BLaER1 treated with 17β-estradiol and CSF1 and Interleukin-3, amounts not matched to agents 10 nM and 100 nM (cell line): ENCODE measurements around the gene HOXB6.

Experiments
- H3K27ac ChIP-seq, 11 experiments: shearing (Covaris generic); formaldehyde crosslinking; 2 replicates each; pipeline ENCODE4 v1.8.1; 2022
- H3K27me3 ChIP-seq, 11 experiments: shearing (Covaris generic); formaldehyde crosslinking; 2 replicates each; pipeline ENCODE4 v1.8.1; 2022
- H3K36me3 ChIP-seq, 11 experiments: shearing (Covaris generic); formaldehyde crosslinking; 2 replicates each; pipeline ENCODE4 v1.8.1; 2022
- H3K4me1 ChIP-seq, 10 experiments: shearing (Covaris generic); formaldehyde crosslinking; 2 replicates each; pipeline ENCODE4 v1.8.1; 2022
- H3K4me2 ChIP-seq, 11 experiments: shearing (Covaris generic); formaldehyde crosslinking; 2 replicates each; pipeline ENCODE4 v1.8.1; 2022
- H3K4me3 ChIP-seq, 10 experiments: shearing (Covaris generic); formaldehyde crosslinking; 2 replicates each; pipeline ENCODE4 v1.8.1; 2022
- H3K9ac ChIP-seq, 11 experiments: shearing (Covaris generic); formaldehyde crosslinking; 2 replicates each; pipeline ENCODE4 v1.8.1; 2022
- H3K9me3 ChIP-seq, 11 experiments: shearing (Covaris generic); formaldehyde crosslinking; replicated peaks in 1 of 11; 2 replicates each; pipeline ENCODE4 v1.8.1; 2022
- H4K20me1 ChIP-seq, 11 experiments: shearing (Covaris generic); formaldehyde crosslinking; 2 replicates each; pipeline ENCODE4 v1.8.1; 2022
- Cebpa-rat ChIP-seq, 11 experiments: shearing (Covaris generic); IDR thresholded peaks; 2 replicates each; pipeline ENCODE4 v1.8.1; 2022

HOXB6 gene

GRCh38 chr17:48565022-48565554, 39.7 kb downstream of the HOXB6 start:
- H3K36me3 ChIP-seq: no peaks in the 10 kb centered on the region
- TF ChIP-seq Cebpa-rat (IDR thresholded peaks at IDR 0.05): no peak
- no peaks in the 10 kb centered on the region for H3K4me1 ChIP-seq
- no peak overlapping the region for H3K4me3 ChIP-seq
- H3K27me3 ChIP-seq: peaks cover 97 to 100% (median 100%) of the 10 kb centered on the region in 11 experiments
- H3K9me3 ChIP-seq: no peaks in the 10 kb centered on the region
- peaks cover 0 to 66% (median 24%) of the 10 kb centered on the region in 11 experiments; a peak in 13 of 22 replicates for H4K20me1 ChIP-seq
- H3K27ac ChIP-seq: no peak overlapping the region
- no peak overlapping the region for H3K4me2 ChIP-seq
- no peak overlapping the region for H3K9ac ChIP-seq

- H3K27ac ChIP-seq: no peak overlapping the region
- H3K36me3 ChIP-seq: no peaks in the 10 kb centered on the region
- peaks cover 97 to 100% (median 100%) of the 10 kb centered on the region in 11 experiments for H3K27me3 ChIP-seq
- no peak for TF ChIP-seq Cebpa-rat (IDR thresholded peaks at IDR 0.05)
- H3K9ac ChIP-seq: no peak overlapping the region
- H3K4me3 ChIP-seq: no peak overlapping the region
- peaks cover 0 to 69% (median 26%) of the 10 kb centered on the region in 11 experiments; a peak in 12 of 22 replicates for H4K20me1 ChIP-seq
- H3K4me1 ChIP-seq: no peaks in the 10 kb centered on the region
- H3K9me3 ChIP-seq: no peaks in the 10 kb centered on the region
- no peak overlapping the region for H3K4me2 ChIP-seq
These were observed 40.4 kb downstream of the HOXB6 start for GRCh38 chr17:48564188-48565021.

DNA sequence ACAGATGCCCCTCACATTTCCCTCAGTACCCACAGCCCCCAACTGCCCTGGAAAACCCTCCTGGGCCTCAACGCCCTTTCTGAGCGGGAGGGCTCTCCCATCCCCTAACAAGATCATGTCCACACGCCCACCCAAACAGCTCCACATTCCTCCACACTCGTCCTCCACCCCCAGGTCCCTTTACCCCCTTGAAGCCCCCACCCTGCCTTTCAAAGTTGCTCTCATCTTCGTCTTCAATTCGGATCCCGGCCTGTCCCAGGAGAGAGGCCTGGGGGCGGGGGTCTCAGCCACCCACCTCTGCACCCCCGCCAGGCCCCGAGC, 41.0 kb downstream of the HOXB6 start:
- H3K4me1 ChIP-seq: no peaks in the 10 kb centered on the region

GRCh38 chr17:48563385-48563838, 41.4 kb downstream of the HOXB6 start:
- H3K4me1 ChIP-seq: no peaks in the 10 kb centered on the region
- H3K4me2 ChIP-seq: no peak overlapping the region
- H3K9me3 ChIP-seq: no peaks in the 10 kb centered on the region
- H3K27ac ChIP-seq: no peak overlapping the region
- peaks cover 0 to 69% (median 26%) of the 10 kb centered on the region in 11 experiments; a peak in 13 of 22 replicates for H4K20me1 ChIP-seq
- no peak for TF ChIP-seq Cebpa-rat (IDR thresholded peaks at IDR 0.05)
- no peak overlapping the region for H3K4me3 ChIP-seq
- H3K27me3 ChIP-seq: peaks cover 97 to 100% (median 100%) of the 10 kb centered on the region in 11 experiments
- no peaks in the 10 kb centered on the region for H3K36me3 ChIP-seq
- no peak overlapping the region for H3K9ac ChIP-seq

More for the DNA sequence above, 41.0 kb downstream of the HOXB6 start:
- no peak for TF ChIP-seq Cebpa-rat (IDR thresholded peaks at IDR 0.05)
- Histone ChIP-seq H3K27me3 (peaks cover 97 to 100% (median 100%) of the 10 kb centered on the region in 11 experiments), H3K9me3 (no peaks in the 10 kb centered on the region), H3K27ac (no peak overlapping the region), H3K4me3 (no peak overlapping the region), H3K36me3 (no peaks in the 10 kb centered on the region), H4K20me1 (peaks cover 0 to 71% (median 26%) of the 10 kb centered on the region in 11 experiments; a peak in 13 of 22 replicates), H3K4me2 (no peak overlapping the region), H3K9ac (no peak overlapping the region)

DNA sequence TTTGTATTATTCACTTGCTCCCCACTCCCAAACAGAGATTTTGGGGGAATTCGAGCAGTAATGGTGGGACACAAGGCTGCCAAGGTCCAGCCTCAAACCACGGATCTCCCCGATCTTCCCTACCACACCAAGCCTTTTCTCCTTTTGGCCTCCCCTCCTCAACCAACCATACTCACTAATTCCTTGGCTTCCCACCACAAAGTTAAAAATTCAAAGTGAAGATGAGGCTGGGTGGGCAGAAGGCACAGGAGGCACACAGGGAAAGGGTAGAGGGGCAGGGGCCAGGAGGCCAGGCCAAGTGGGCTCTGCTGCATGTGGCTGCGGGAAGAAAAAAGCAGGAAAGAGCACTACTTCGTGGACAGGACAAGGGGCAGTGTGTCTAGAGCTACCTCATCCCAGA, 41.9 kb downstream of the HOXB6 start:
- Histone ChIP-seq H3K36me3 (no peaks in the 10 kb centered on the region), H3K4me3 (no peak overlapping the region), H3K4me2 (no peak overlapping the region), H3K9ac (no peak overlapping the region), H3K9me3 (no peaks in the 10 kb centered on the region), H3K27me3 (peaks cover 97 to 100% (median 100%) of the 10 kb centered on the region in 11 experiments), H3K4me1 (no peaks in the 10 kb centered on the region), H4K20me1 (peaks cover 0 to 70% (median 26%) of the 10 kb centered on the region in 11 experiments; a peak in 13 of 22 replicates), H3K27ac (no peak overlapping the region)
- TF ChIP-seq Cebpa-rat (IDR thresholded peaks at IDR 0.05): no peak

DNA sequence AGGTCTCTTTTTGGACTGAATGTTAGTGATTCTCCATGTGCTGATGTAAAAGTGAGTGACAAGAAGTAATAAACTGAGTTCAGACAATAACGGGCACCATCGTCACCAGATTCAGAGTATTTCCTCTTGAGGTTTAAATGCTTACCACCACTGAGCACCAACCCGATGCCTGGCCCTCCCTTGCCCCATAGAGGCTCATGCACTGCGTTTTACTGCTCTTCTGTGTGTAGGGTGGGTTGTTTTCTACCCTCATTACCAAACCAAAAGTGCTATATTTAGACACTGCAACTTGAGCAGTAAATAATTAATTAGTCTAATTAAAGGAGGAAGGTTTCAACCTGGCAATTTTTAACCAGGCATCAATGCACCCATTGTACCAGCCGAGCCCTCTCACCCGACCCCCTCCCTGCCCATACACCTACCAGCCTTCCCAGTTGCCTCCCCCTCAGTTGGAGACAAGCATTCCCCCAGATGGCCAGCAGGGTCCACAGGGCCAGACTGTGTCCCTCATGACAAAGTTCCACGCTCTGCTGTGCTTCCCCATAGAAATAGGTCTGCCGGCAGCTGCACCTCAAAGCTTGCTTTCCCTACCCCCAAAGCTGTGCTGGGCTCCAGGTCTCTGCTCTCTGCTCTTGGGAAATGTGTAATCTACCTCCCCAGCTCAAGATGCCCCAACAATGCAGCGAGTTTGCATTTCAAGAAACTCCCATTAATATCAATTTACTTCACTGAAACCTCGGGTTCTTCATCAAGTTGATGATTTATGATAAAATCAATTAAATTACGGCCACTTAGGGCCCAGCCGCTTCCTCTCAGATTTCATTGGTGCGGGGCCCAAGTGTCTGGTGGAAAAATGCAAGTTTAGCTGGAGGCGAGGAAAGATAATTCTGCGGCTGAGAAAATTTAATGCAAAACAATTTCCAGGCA, 42.6 kb downstream of the HOXB6 start:
- H3K27ac ChIP-seq: no peak overlapping the region
- H3K4me2 ChIP-seq: no peak overlapping the region
- no peaks in the 10 kb centered on the region for H3K36me3 ChIP-seq
- no peaks in the 10 kb centered on the region for H3K9me3 ChIP-seq
- H3K4me3 ChIP-seq: no peak overlapping the region
- peaks cover 0 to 70% (median 25%) of the 10 kb centered on the region in 11 experiments; a peak in 13 of 22 replicates for H4K20me1 ChIP-seq
- H3K27me3 ChIP-seq: peaks cover 97 to 100% (median 100%) of the 10 kb centered on the region in 11 experiments
- no peak for TF ChIP-seq Cebpa-rat (IDR thresholded peaks at IDR 0.05)
- H3K4me1 ChIP-seq: no peaks in the 10 kb centered on the region
- H3K9ac ChIP-seq: no peak overlapping the region

DNA sequence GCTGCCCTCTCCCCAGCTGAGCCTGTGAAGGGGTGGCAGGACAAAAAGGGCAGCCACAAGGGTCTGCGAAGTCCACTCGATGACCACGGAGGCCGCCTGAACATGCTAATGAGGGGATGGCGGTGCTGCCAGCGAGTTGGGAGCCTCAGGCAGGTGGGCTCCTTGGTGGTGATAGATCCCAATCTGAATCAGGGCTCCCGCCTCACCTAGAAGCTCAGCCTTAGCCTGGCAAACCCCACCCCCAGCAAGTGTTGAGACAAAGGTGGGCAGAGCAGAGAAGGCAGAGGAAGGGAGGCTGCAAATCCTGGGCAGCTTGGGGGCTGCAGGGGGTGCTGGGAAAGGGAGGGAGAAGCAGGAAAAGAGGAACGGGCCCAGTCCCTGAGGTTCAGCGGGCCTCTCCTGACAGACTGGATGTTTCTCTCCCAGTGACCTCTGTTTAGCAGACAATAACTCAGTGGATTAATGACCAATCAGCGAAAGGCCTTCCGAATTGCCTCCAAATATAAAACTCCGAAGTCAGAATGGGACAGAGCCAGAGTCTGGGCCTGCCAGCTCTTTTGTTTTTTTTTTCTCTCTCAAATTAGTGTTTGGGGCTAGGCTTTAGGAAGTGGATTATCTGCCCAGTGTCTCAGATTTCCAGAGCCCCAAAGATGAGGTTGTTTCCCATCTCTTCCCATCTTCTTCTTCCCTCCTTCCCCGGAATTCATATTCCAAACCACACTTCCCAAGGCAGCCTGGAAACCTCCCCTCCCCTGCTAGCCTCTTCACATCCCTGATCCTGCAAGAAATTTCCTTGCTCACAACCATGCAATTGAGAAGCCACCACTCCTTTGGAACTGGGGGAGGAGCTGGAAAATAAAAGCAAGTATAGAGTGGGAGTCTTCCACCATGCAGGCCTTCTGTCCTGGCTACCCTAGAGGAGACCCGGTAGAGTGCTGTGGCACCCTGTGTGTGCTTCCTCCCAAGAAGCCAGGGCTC, 44.7 kb downstream of the HOXB6 start:
- no peaks in the 10 kb centered on the region for H3K4me1 ChIP-seq
- no peak overlapping the region for H3K27ac ChIP-seq
- H3K4me2 ChIP-seq: no peak overlapping the region
- H3K27me3 ChIP-seq: peaks cover 95 to 100% (median 100%) of the 10 kb centered on the region in 11 experiments
- no peaks in the 10 kb centered on the region for H3K36me3 ChIP-seq
- no peak for TF ChIP-seq Cebpa-rat (IDR thresholded peaks at IDR 0.05)
- no peak overlapping the region for H3K4me3 ChIP-seq
- peaks cover 0 to 64% (median 20%) of the 10 kb centered on the region in 11 experiments; a peak in 13 of 22 replicates for H4K20me1 ChIP-seq
- no peaks in the 10 kb centered on the region for H3K9me3 ChIP-seq
- H3K9ac ChIP-seq: no peak overlapping the region
